Stimulated activated naive CD8-positive, alpha-beta T cell treated with anti-CD3 and anti-CD28 coated beads, Interleukin-15, Interleukin-2, amounts not matched to agents 100 U/mL and 50 U/mL, for 24 hours (primary cell): ENCODE data around the gene WDR45.
"Not testable (repeated sequence)": the region's sequence is repeated elsewhere in the genome, so short reads cannot be mapped to it uniquely, and the experiment has no call there.

Source experiments
- ATAC-seq: fragments of 150-1000 bp; cut with Tn5 transposase; one replicate; pipeline ENCODE4 v1.10.0; 2021
- DNase-seq: peaks from one replicate; pipeline ENCODE4 v3.0.0; 2021

Gene WDR45

GRCh38 chrX:49079489-49080428 is at the start of gene WDR45:
Gene WDR45 (minus strand): TSS chrX:49079887. CDS start chrX:49078095, 1,792 bp downstream.
- ATAC-seq (peak; percentile 83), DNase-seq (peak; percentile 72)

GRCh38 chrX:49129427-49129826 is 49.7 kb upstream of the WDR45 start:
- DNase-seq (no peak), ATAC-seq (no peak)

- DNase-seq, ATAC-seq: not testable (repeated sequence)
These were observed 48.1 kb upstream of the WDR45 start for GRCh38 chrX:49127742-49128258.

- DNase-seq (no peak), ATAC-seq (no peak)
These were observed 42.8 kb upstream of the WDR45 start for GRCh38 chrX:49122499-49122898.

- no peak for DNase-seq
- ATAC-seq, result no peak
These were observed 40.4 kb upstream of the WDR45 start for GRCh38 chrX:49120091-49120490.

- ATAC-seq (no peak), DNase-seq (no peak)
These were observed 37.9 kb upstream of the WDR45 start for GRCh38 chrX:49117581-49117980.

GRCh38 chrX:49116716-49117115 is 37.0 kb upstream of the WDR45 start:
- DNase-seq (no peak), ATAC-seq (no peak)

GRCh38 chrX:49116076-49116475 is 36.4 kb upstream of the WDR45 start:
- DNase-seq (no peak), ATAC-seq (no peak)

- ATAC-seq (no peak), DNase-seq (no peak)
These were observed 32.1 kb upstream of the WDR45 start for GRCh38 chrX:49111791-49112190.

GRCh38 chrX:49110417-49110816 is 30.7 kb upstream of the WDR45 start:
- no peak for DNase-seq
- ATAC-seq, result no peak

- no peak for DNase-seq
- no peak for ATAC-seq
These were observed 29.0 kb upstream of the WDR45 start for GRCh38 chrX:49108641-49109040.

GRCh38 chrX:49106930-49107329 is 27.2 kb upstream of the WDR45 start:
- ATAC-seq (no peak), DNase-seq (no peak)

GRCh38 chrX:49106296-49106695 is 26.6 kb upstream of the WDR45 start:
- DNase-seq (no peak), ATAC-seq (no peak)

GRCh38 chrX:49103637-49104036 is 23.9 kb upstream of the WDR45 start:
- DNase-seq, result no peak
- no peak for ATAC-seq

GRCh38 chrX:49102190-49102589 is 22.5 kb upstream of the WDR45 start:
- ATAC-seq (no peak), DNase-seq (no peak)

- DNase-seq (no peak), ATAC-seq (peak; percentile 4)
These were observed 21.9 kb upstream of the WDR45 start for GRCh38 chrX:49101629-49101984.

- ATAC-seq, result peak; percentile 96
- peak; percentile 87 for DNase-seq
These were observed 21.3 kb upstream of the WDR45 start for GRCh38 chrX:49100704-49101628.

- ATAC-seq (no peak), DNase-seq (no peak)
These were observed 16.7 kb upstream of the WDR45 start for GRCh38 chrX:49096419-49096818.

GRCh38 chrX:49089553-49089952 is 9.9 kb upstream of the WDR45 start:
- no peak for ATAC-seq

GRCh38 chrX:49082271-49082871 is 2.7 kb upstream of the WDR45 start:
- DNase-seq (no peak), ATAC-seq (no peak)

More at GRCh38 chrX:49089553-49089952, 9.9 kb upstream of the WDR45 start:
- no peak for DNase-seq

- DNase-seq (no peak), ATAC-seq (no peak)
These were observed 1.7 kb downstream of the WDR45 start for GRCh38 chrX:49077941-49078340.

- DNase-seq (no peak), ATAC-seq (no peak)
These were observed 4.3 kb downstream of the WDR45 start for GRCh38 chrX:49075347-49075746.
